GM20000 (cell line): Measurements from ENCODE around the gene SASH1.

Experiments used
- DNase-seq: peaks from one replicate; pipeline ENCODE4 v3.0.0; 2012; ENCODE audit warnings: low spot score
- CTCF ChIP-seq: IDR thresholded peaks from 2 replicates; pipeline ENCODE4 v1.5.1; 2012; ENCODE audit warnings: mild to moderate bottlenecking, control low read depth; ENCODE audit errors: extremely low read depth, missing control alignments

Gene SASH1

GRCh38 chr6:148436466-148436865 lies 93.8 kb downstream of the SASH1 start:
- no peak for DNase-seq
- no peak for TF ChIP-seq CTCF

- no peak for DNase-seq
- TF ChIP-seq CTCF = no peak
Observed at GRCh38 chr6:148438632-148439031, 96.0 kb downstream of the SASH1 start.

GRCh38 chr6:148440016-148440415 lies 97.4 kb downstream of the SASH1 start:
- DNase-seq = no peak
- no peak for TF ChIP-seq CTCF

- DNase-seq = no peak
- TF ChIP-seq CTCF = no peak
Observed at GRCh38 chr6:148440877-148441453, 98.3 kb downstream of the SASH1 start.

GRCh38 chr6:148441454-148441911 lies 98.8 kb downstream of the SASH1 start:
- no peak for DNase-seq
- no peak for TF ChIP-seq CTCF

GRCh38 chr6:148443798-148444560 lies 101.3 kb downstream of the SASH1 start:
- no peak for TF ChIP-seq CTCF
- DNase-seq = no peak

- DNase-seq = no peak
Observed at GRCh38 chr6:148445116-148445515, 102.5 kb downstream of the SASH1 start.

More at GRCh38 chr6:148445116-148445515, 102.5 kb downstream of the SASH1 start:
- no peak for TF ChIP-seq CTCF
